Neural crest cell (in vitro differentiated cells): Measurements from ENCODE around the gene ATP13A5. TPM values are rescaled to one million over a fixed set of nuclear protein-coding genes. Genes with fewer than 3 reads are reported as not detected.

Experiments used
- DNase-seq: peaks from one replicate; pipeline ENCODE4 v3.0.0; 2021; ENCODE audit warnings: low read depth, mixed read lengths, low spot score
- H3K27ac Mint-ChIP-seq: one replicate; pipeline ENCODE4 v1.8.0; 2021; ENCODE audit warnings: mild to moderate bottlenecking, mixed read lengths; ENCODE audit not compliant: unreplicated experiment
- H3K27me3 Mint-ChIP-seq: 2 replicates; pipeline ENCODE4 v1.8.0; 2021; ENCODE audit warnings: low read depth, mild to moderate bottlenecking, mixed read lengths
- H3K36me3 Mint-ChIP-seq: 2 replicates; pipeline ENCODE4 v1.8.0; 2021; ENCODE audit warnings: low read depth, mild to moderate bottlenecking, mixed read lengths
- H3K4me1 Mint-ChIP-seq: 2 replicates; pipeline ENCODE4 v1.8.0; 2021; ENCODE audit warnings: mixed read lengths
- H3K4me3 Mint-ChIP-seq: one replicate; pipeline ENCODE4 v1.8.0; 2021; ENCODE audit warnings: mild to moderate bottlenecking, mixed read lengths
- H3K9me3 Mint-ChIP-seq: 2 replicates; pipeline ENCODE4 v1.8.0; 2021; ENCODE audit warnings: mixed read lengths
- CTCF ChIP-seq: fragments of 200-600 bp; sonication (generic); conservative IDR thresholded peaks from 2 replicates; pipeline ENCODE4 v1.5.0; 2021; ENCODE audit warnings: antibody characterized with exemption, mild to moderate bottlenecking
- total RNA-seq: library from RNA; stranded (reverse); gene quantifications from 2 replicates; pipeline ENCODE4 v1.2.1, GENCODE V29; 2021

Gene ATP13A5
- total RNA-seq, 1 donor from 2014 or later, result not detected

GRCh38 chr3:193389335-193389734, 10.8 kb upstream of the ATP13A5 start:
- Mint-ChIP-seq H3K27me3 (no peaks in the 10 kb centered on the region), H3K4me1 (peaks cover 24% of the 10 kb centered on the region), H3K36me3 (no peaks in the 10 kb centered on the region), H3K9me3 (peaks cover 3% of the 10 kb centered on the region), H3K27ac (no peak overlapping the region), H3K4me3 (no peak overlapping the region)
- TF ChIP-seq CTCF, result no peak
- no peak for DNase-seq

- Mint-ChIP-seq H3K4me1 (peaks cover 24% of the 10 kb centered on the region), H3K4me3 (no peak overlapping the region), H3K27me3 (no peaks in the 10 kb centered on the region), H3K9me3 (no peaks in the 10 kb centered on the region), H3K36me3 (no peaks in the 10 kb centered on the region), H3K27ac (no peak overlapping the region)
- no peak for TF ChIP-seq CTCF
- no peak for DNase-seq
Observed at GRCh38 chr3:193388361-193388760, 9.8 kb upstream of the ATP13A5 start.

- peaks cover under 1% of the 10 kb centered on the region for H3K9me3 Mint-ChIP-seq
- H3K27ac Mint-ChIP-seq, result no peak overlapping the region
- no peaks in the 10 kb centered on the region for H3K27me3 Mint-ChIP-seq
- no peak overlapping the region for H3K4me3 Mint-ChIP-seq
- TF ChIP-seq CTCF, result no peak
- H3K36me3 Mint-ChIP-seq, result no peaks in the 10 kb centered on the region
- H3K4me1 Mint-ChIP-seq, result peaks cover 24% of the 10 kb centered on the region
- DNase-seq, result no peak
Observed at GRCh38 chr3:193387596-193387995, 9.0 kb upstream of the ATP13A5 start.

- Mint-ChIP-seq H3K27ac (no peak overlapping the region), H3K27me3 (no peaks in the 10 kb centered on the region), H3K9me3 (peaks cover 10% of the 10 kb centered on the region), H3K4me3 (no peak overlapping the region), H3K4me1 (peaks cover 10% of the 10 kb centered on the region), H3K36me3 (no peaks in the 10 kb centered on the region)
- TF ChIP-seq CTCF, result no peak
- DNase-seq, result no peak
Observed at GRCh38 chr3:193377591-193377990, 962 bp downstream of the ATP13A5 start.

DNA sequence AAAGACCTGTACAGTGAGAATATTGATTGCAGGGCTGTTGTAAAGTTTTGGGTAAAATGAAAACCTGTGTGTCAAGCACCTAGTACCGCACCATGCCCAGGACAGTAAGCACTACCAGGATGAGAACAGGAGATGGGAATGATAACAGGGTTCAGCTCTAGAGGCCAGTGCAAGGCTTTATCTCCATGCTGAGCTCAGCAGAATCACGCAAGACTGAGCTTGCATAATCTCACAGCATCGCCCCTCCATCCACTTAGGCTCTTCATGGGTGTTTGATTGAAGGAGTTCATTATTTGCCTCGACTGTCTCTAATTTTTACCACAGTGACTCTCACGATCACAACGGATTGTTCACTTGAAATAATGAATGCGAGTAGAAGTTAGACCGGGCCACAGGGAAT, 2.9 kb downstream of the ATP13A5 start:
- H3K4me1 Mint-ChIP-seq, result peaks cover 10% of the 10 kb centered on the region
- DNase-seq, result no peak
- H3K27me3 Mint-ChIP-seq, result no peaks in the 10 kb centered on the region
- no peak for TF ChIP-seq CTCF
- H3K9me3 Mint-ChIP-seq, result peaks cover 3% of the 10 kb centered on the region
- no peaks in the 10 kb centered on the region for H3K36me3 Mint-ChIP-seq
- no peak overlapping the region for H3K27ac Mint-ChIP-seq
- H3K4me3 Mint-ChIP-seq, result no peak overlapping the region

GRCh38 chr3:193372783-193373182, 5.8 kb downstream of the ATP13A5 start:
- no peaks in the 10 kb centered on the region for H3K27me3 Mint-ChIP-seq
- no peak overlapping the region for H3K27ac Mint-ChIP-seq
- no peaks in the 10 kb centered on the region for H3K36me3 Mint-ChIP-seq
- peaks cover 5% of the 10 kb centered on the region for H3K4me1 Mint-ChIP-seq
- H3K9me3 Mint-ChIP-seq, result no peaks in the 10 kb centered on the region
- TF ChIP-seq CTCF, result no peak
- DNase-seq, result no peak
- H3K4me3 Mint-ChIP-seq, result no peak overlapping the region
